Psoas muscle (tissue), 8 donors: ENCODE measurements around the gene SUPT6H. TPM values are rescaled to one million over a fixed set of nuclear protein-coding genes. Genes with fewer than 3 reads are reported as not detected.
"Not testable (repeated sequence)": the region's sequence is repeated elsewhere in the genome, so short reads cannot be mapped to it uniquely, and the experiment has no call there.

Experiments
- ATAC-seq, 4 donors: fragments of 200-7000 bp; cut with Tn5 transposase; one replicate each; pipeline ENCODE4 v1.9.1; 2020; ENCODE audit warnings: moderate library complexity in 3 of 4, mild to moderate bottlenecking in 2 of 4
- DNase-seq, 2 donors: peaks; one replicate each; pipeline ENCODE4 v3.0.0-alpha.2; 2020
- H3K27ac ChIP-seq: fragments of 200-600 bp; one replicate; pipeline ENCODE4 v1.8.0; 2022
- H3K27me3 ChIP-seq, 3 donors: fragments of 200-600 bp in 1 of 3; one replicate each; pipeline versions ENCODE4 v1.6.1 to v1.8.0; 2013 to 2022; ENCODE audit warnings: low read length in 2 of 3, mild to moderate bottlenecking in 2 of 3, moderate library complexity in 1 of 3; ENCODE audit not compliant: insufficient read depth in 3 of 3
- H3K36me3 ChIP-seq, 2 donors: fragments of 200-600 bp in 1 of 2; one replicate each; pipeline versions ENCODE4 v1.6.1 to v1.8.0; 2013 to 2022; ENCODE audit warnings: low read depth in 1 of 2, mild to moderate bottlenecking in 1 of 2, moderate library complexity in 1 of 2; ENCODE audit not compliant: insufficient read depth in 1 of 2
- H3K4me1 ChIP-seq: fragments of 200-600 bp; one replicate; pipeline ENCODE4 v1.8.0; 2022
- H3K4me3 ChIP-seq: fragments of 200-600 bp; one replicate; pipeline ENCODE4 v1.8.0; 2022; ENCODE audit warnings: mild to moderate bottlenecking
- H3K9me3 ChIP-seq: fragments of 200-600 bp; one replicate; pipeline ENCODE4 v1.8.0; 2022
- CTCF ChIP-seq: fragments of 200-600 bp; IDR thresholded peaks from one replicate; pipeline ENCODE4 v1.8.0; 2022; ENCODE audit warnings: antibody characterized with exemption
- WGBS, 3 donors: extraction: QIAGEN DNeasy Blood & Tissue Kit; methylation state at CpG; one replicate each; pipeline versions ENCODE4 v1.1.6 to v1.1.7; 2013; 5-methylcytosine and 5-hydroxymethylcytosine counted together
- intact Hi-C, 2 donors: fragments of 100-400 bp; cut with DNase I; formaldehyde crosslinking; loops; one replicate each; pipeline versions ENCODE4 v1.11.0 to v1.14.2; 2022
- polyA plus RNA-seq, 3 donors: library from polyadenylated mRNA; stranded (reverse); fragments of 200-250 nt; gene quantifications; one replicate each; pipeline ENCODE4 v1.2.3, GENCODE V29; 2013
- total RNA-seq, 4 donors: library from RNA; stranded (reverse); fragmentation: NEBNext Ultra II Directional in 2 of 4; extraction: Animal tissue kit (Norgen Biotek cat#: 25700) in 2 of 4; gene quantifications; one replicate each; pipeline versions ENCODE4 v1.2.1 to v1.2.4, GENCODE V29; 2021 to 2023
- donor health status: healthy with polysubstance abuse.
- donor health status: DM: no; HTN: no; CAD: no; lungs with moderate emphysema.
- donor health status: Bipolar disorder and iron deficiency.
- donor health status: healthy.
- donor health status: DM: yes; HTN: yes; CAD: no.
- donor health status: DM: no; HTN: no; CAD: no.
- donor health status: DM: no; HTN: no; CAD: no.
- donor health status: DM: yes; HTN: yes; CAD: no.

Gene SUPT6H
- total and polyA plus RNA-seq, 7 donors: 28.6 to 77.4 (median 67.0) TPM

- H3K9me3 ChIP-seq: no peaks in the 10 kb centered on the region
- ATAC-seq: no peak
These were observed 72.8 kb downstream of the SUPT6H start for GRCh38 chr17:28734712-28735241.

GRCh38 chr17:28735242-28735722, 73.3 kb downstream of the SUPT6H start:
- Histone ChIP-seq H3K27me3 (no peaks in the 10 kb centered on the region), H3K9me3 (no peaks in the 10 kb centered on the region), H3K4me3 (no peak overlapping the region), H3K27ac (no peak overlapping the region), H3K36me3 (no peaks in the 10 kb centered on the region), H3K4me1 (no peaks in the 10 kb centered on the region)
- DNase-seq (no peak), ATAC-seq (peak; percentile 75 to 93 (median 90))
- intact Hi-C loops: no loop called here
- WGBS, 3 donors: 40 to 60% (median 46%) methylated on average over 5 of the region's 5 CpGs
- no peak for TF ChIP-seq CTCF

More at GRCh38 chr17:28734712-28735241, 72.8 kb downstream of the SUPT6H start:
- WGBS, 3 donors: 86 to 89% (median 86%) methylated on average over 10 of the region's 10 CpGs
- Histone ChIP-seq H3K4me3 (no peak overlapping the region), H3K27me3 (no peaks in the 10 kb centered on the region), H3K4me1 (no peaks in the 10 kb centered on the region), H3K36me3 (no peaks in the 10 kb centered on the region), H3K27ac (no peak overlapping the region)
- intact Hi-C loops: no loop called here
- DNase-seq: no peak
- no peak for TF ChIP-seq CTCF

GRCh38 chr17:28735913-28736769, 74.1 kb downstream of the SUPT6H start:
- DNase-seq, H3K36me3 ChIP-seq, H3K4me3 ChIP-seq, ATAC-seq, intact Hi-C loops, H3K9me3 ChIP-seq, H3K27me3 ChIP-seq, H3K4me1 ChIP-seq, H3K27ac ChIP-seq: not testable (repeated sequence)
- 95 to 98% (median 96%) methylated on average over 3 to 5 of the region's 8 CpGs for WGBS, 3 donors

GRCh38 chr17:28737316-28737715, 75.3 kb downstream of the SUPT6H start:
- Histone ChIP-seq H3K4me1 (no peaks in the 10 kb centered on the region), H3K4me3 (no peak overlapping the region), H3K9me3 (no peaks in the 10 kb centered on the region), H3K27ac (no peak overlapping the region), H3K36me3 (no peaks in the 10 kb centered on the region), H3K27me3 (no peaks in the 10 kb centered on the region)
- 92 to 96% (median 92%) methylated on average over 12 of the region's 12 CpGs for WGBS, 3 donors
- DNase-seq (no peak), ATAC-seq (no peak)
- intact Hi-C loops: no loop called here
- no peak for TF ChIP-seq CTCF
